ENCODE measurements around the gene PCYT2. TPM values are rescaled to one million over a fixed set of nuclear protein-coding genes. Genes with fewer than 3 reads are reported as not detected.

Gene PCYT2
- total RNA-seq, 2 experiments from 2014 or later: 18.7 to 18.9 TPM

- Mint-ChIP-seq H3K9me3 (no peaks in the 10 kb centered on the region), H3K27ac (no peak overlapping the region), H3K27me3 (peaks cover 19% of the 10 kb centered on the region), H3K4me1 (ENCODE audit: low read depth) (no peaks in the 10 kb centered on the region), H3K4me3 (peak overlapping the region; percentile 45), H3K36me3 (ENCODE audit: low read depth) (no peaks in the 10 kb centered on the region)
- no peak overlapping the region for H3K4me3 ChIP-seq (ENCODE audit: low read length)
- no peaks in the 10 kb centered on the region for H3K36me3 ChIP-seq (ENCODE audit: insufficient read depth, low read length)
- DNase-seq (no peak), ATAC-seq (ENCODE audit: poor library complexity) (no peak)
- TF ChIP-seq CTCF (IDR thresholded peaks at IDR 0.05): no peak
- H3K27me3 ChIP-seq (ENCODE audit: control insufficient read depth in 1 of 2, insufficient read depth in 2 of 2, low read length in 2 of 2): peaks cover 19 to 20% of the 10 kb centered on the region in 2 experiments
- peaks cover 22% of the 10 kb centered on the region for H3K4me1 ChIP-seq (ENCODE audit: insufficient read depth, low read length)
- ChIA-PET POLR2A (no interaction called here), CTCF (no interaction called here)
- intact Hi-C loops (cut with DNase I, micrococcal nuclease): no loop called here
- H3K27ac ChIP-seq (ENCODE audit: low read depth in 1 of 2, low read length in 2 of 2): no peak overlapping the region
- no peaks in the 10 kb centered on the region for H3K9me3 ChIP-seq (ENCODE audit: control insufficient read depth in 1 of 2, insufficient read depth in 1 of 2, low read length in 2 of 2)
Observed at GRCh38 chr17:81931557-81932332, 20.5 kb upstream of the PCYT2 start.

GRCh38 chr17:81931189-81931556 is 20.0 kb upstream of the PCYT2 start:
- DNase-seq: no peak
- no peaks in the 10 kb centered on the region for H3K9me3 ChIP-seq (ENCODE audit: control insufficient read depth in 1 of 2, insufficient read depth in 1 of 2, low read length in 2 of 2)
- ATAC-seq (ENCODE audit: poor library complexity): no peak
- Mint-ChIP-seq H3K36me3 (ENCODE audit: low read depth) (no peaks in the 10 kb centered on the region), H3K4me3 (peak overlapping the region; percentile 43), H3K4me1 (ENCODE audit: low read depth) (peaks cover 5% of the 10 kb centered on the region), H3K9me3 (no peaks in the 10 kb centered on the region), H3K27me3 (peaks cover 19% of the 10 kb centered on the region), H3K27ac (no peak overlapping the region)
- no peak for TF ChIP-seq CTCF (IDR thresholded peaks at IDR 0.05)
- ChIA-PET POLR2A (no interaction called here), CTCF (no interaction called here)
- no peaks in the 10 kb centered on the region for H3K36me3 ChIP-seq (ENCODE audit: insufficient read depth, low read length)
- H3K4me1 ChIP-seq (ENCODE audit: insufficient read depth, low read length): peaks cover 23% of the 10 kb centered on the region
- H3K27ac ChIP-seq (ENCODE audit: low read depth in 1 of 2, low read length in 2 of 2): no peak overlapping the region
- intact Hi-C loops (cut with DNase I, micrococcal nuclease): no loop called here
- H3K4me3 ChIP-seq (ENCODE audit: low read length): no peak overlapping the region
- H3K27me3 ChIP-seq (ENCODE audit: control insufficient read depth in 1 of 2, insufficient read depth in 2 of 2, low read length in 2 of 2): peaks cover 19 to 20% of the 10 kb centered on the region in 2 experiments

GRCh38 chr17:81930142-81931125 is 19.2 kb upstream of the PCYT2 start:
- DNase-seq: no peak
- TF ChIP-seq CTCF (IDR thresholded peaks at IDR 0.05): no peak
- Mint-ChIP-seq H3K36me3 (ENCODE audit: low read depth) (no peaks in the 10 kb centered on the region), H3K27me3 (peaks cover 19% of the 10 kb centered on the region), H3K4me1 (ENCODE audit: low read depth) (peaks cover 11% of the 10 kb centered on the region), H3K4me3 (peak overlapping the region; percentile 43), H3K27ac (no peak overlapping the region), H3K9me3 (no peaks in the 10 kb centered on the region)
- ATAC-seq (ENCODE audit: poor library complexity): no peak
- CTCF ChIA-PET: no interaction called here
- intact Hi-C loops (cut with DNase I, micrococcal nuclease): no loop called here
- POLR2A ChIA-PET: no interaction called here
- Histone ChIP-seq H3K9me3 (ENCODE audit: control insufficient read depth in 1 of 2, insufficient read depth in 1 of 2, low read length in 2 of 2) (no peaks in the 10 kb centered on the region), H3K27ac (ENCODE audit: low read depth in 1 of 2, low read length in 2 of 2) (no peak overlapping the region), H3K4me1 (ENCODE audit: insufficient read depth, low read length) (peaks cover 29% of the 10 kb centered on the region), H3K36me3 (ENCODE audit: insufficient read depth, low read length) (no peaks in the 10 kb centered on the region), H3K4me3 (ENCODE audit: low read length) (no peak overlapping the region), H3K27me3 (ENCODE audit: control insufficient read depth in 1 of 2, insufficient read depth in 2 of 2, low read length in 2 of 2) (peaks cover 19 to 20% of the 10 kb centered on the region in 2 experiments)

All from CD4-positive, alpha-beta T cell (primary cell).